Pancreas (tissue), 10 donors: Measurements from ENCODE around the gene LYST. TPM values are rescaled to one million over a fixed set of nuclear protein-coding genes. Genes with fewer than 3 reads are reported as not detected.

ENCODE experiments used
- ATAC-seq, 4 donors: fragments of 200-7000 bp; cut with Tn5 transposase; one replicate each; pipeline versions ENCODE4 v1.8.0 to v1.9.1; 2020; ENCODE audit warnings: mild to moderate bottlenecking in 4 of 4, moderate library complexity in 4 of 4
- DNase-seq, 6 donors: peaks; one replicate each; pipeline ENCODE4 v3.0.0-alpha.2; 2020
- FAIRE-seq: peaks from 2 replicates; lab custom pipeline; 2012; peaks lifted over from hg19 to GRCh38; lab: Jason Lieb, UNC
- H3K27ac ChIP-seq, 4 donors: fragments of 200-600 bp; sonication (generic); 1 replicate in 3 of 4; 2 replicates in 1 of 4; pipeline versions ENCODE4 v1.5.0 to v1.8.0; 2020
- H3K27me3 ChIP-seq, 4 donors: fragments of 200-600 bp; one replicate each; pipeline ENCODE4 v1.8.0; 2021
- H3K36me3 ChIP-seq, 3 donors: fragments of 200-600 bp; sonication (generic) in 1 of 3; one replicate each; pipeline versions ENCODE4 v1.5.0 to v1.8.0; 2020 to 2021
- H3K4me1 ChIP-seq, 3 donors: fragments of 200-600 bp; one replicate each; pipeline ENCODE4 v1.8.0; 2021
- H3K4me3 ChIP-seq, 4 donors: fragments of 200-600 bp; sonication (generic) in 2 of 4; one replicate each; pipeline versions ENCODE4 v1.5.0 to v1.8.0; 2020 to 2021
- H3K9me3 ChIP-seq, 4 donors: fragments of 200-600 bp; one replicate each; pipeline ENCODE4 v1.8.0; 2021
- WGBS, 2 donors: extraction: QIAGEN DNeasy Blood & Tissue Kit; methylation state at CpG; one replicate each; pipeline ENCODE4 v1.1.7; 2013; 5-methylcytosine and 5-hydroxymethylcytosine counted together
- intact Hi-C, 3 donors: fragments of 100-400 bp; cut with DNase I; formaldehyde crosslinking; loops; one replicate each; pipeline versions ENCODE4 v1.11.1 to v1.14.2; 2022
- polyA plus RNA-seq, 2 donors: library from polyadenylated mRNA; stranded (reverse); fragments of 200-250 nt; gene quantifications; one replicate each; pipeline ENCODE4 v1.2.3, GENCODE V29; 2013
- total RNA-seq, 6 donors: library from RNA; stranded (reverse); fragmentation: NEBNext Ultra II Directional in 4 of 6; extraction: Animal tissue kit (Norgen Biotek cat#: 25700) in 4 of 6; gene quantifications; one replicate each; pipeline versions ENCODE4 v1.2.1 to v1.2.4, GENCODE V29; 2021 to 2023
- TF ChIP-seq, protein P1 (sequence below), 4 donors: fragments of 200-600 bp; sonication (generic) in 3 of 4; IDR thresholded peaks; one replicate each; pipeline versions ENCODE4 v1.5.0 to v1.8.0; 2021; ENCODE audit warnings: antibody characterized with exemption in 4 of 4
- donor health status: healthy with polysubstance abuse.
- donor health status: DM: no; HTN: no; CAD: no; lungs with moderate emphysema.
- donor health status: DM: no; HTN: no; CAD: no.
- donor health status: control.
- donor health status: control.
- donor health status: Bipolar disorder and iron deficiency.
- donor health status: DM: yes; HTN: yes; CAD: no.
- donor health status: DM: no; HTN: no; CAD: no.
- donor health status: DM: no; HTN: no; CAD: no.
- donor health status: DM: yes; HTN: yes; CAD: no.

The LYST gene
- total and polyA plus RNA-seq, 8 donors = 4.3 to 13.7 (median 8.9) TPM

DNA sequence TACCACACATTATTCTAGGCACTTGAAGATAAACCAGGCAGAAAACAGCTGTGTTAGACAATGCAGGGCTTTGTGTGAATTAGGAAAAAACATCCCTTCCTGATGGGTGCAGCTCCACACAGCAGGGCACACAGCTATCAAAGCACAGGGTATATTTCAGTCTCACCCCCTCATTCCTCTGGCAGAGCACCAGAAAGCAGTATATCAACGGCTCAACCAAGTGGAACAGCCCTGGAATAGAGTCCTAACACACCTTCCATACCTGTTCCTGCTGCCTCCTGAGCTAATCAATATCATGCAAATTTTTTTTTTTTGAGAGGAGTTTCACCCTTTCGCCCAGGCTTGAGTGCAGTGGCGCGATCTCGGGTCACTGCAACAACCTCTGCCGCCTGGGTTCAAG lies 32.1 kb downstream of the LYST start:
- peak overlapping the region in 1 of 4 donors; percentile 25 for H3K4me3 ChIP-seq
- H3K36me3 ChIP-seq = no peaks in the 10 kb centered on the region
- H3K4me1 ChIP-seq = peaks cover 0 to 10% (median 0%) of the 10 kb centered on the region in 3 donors
- DNase-seq (peak in 1 of 6 donors; percentile 9), ATAC-seq (peak; percentile 57 to 76 (median 68)), FAIRE-seq (no peak)
- TF ChIP-seq, protein P1, sequence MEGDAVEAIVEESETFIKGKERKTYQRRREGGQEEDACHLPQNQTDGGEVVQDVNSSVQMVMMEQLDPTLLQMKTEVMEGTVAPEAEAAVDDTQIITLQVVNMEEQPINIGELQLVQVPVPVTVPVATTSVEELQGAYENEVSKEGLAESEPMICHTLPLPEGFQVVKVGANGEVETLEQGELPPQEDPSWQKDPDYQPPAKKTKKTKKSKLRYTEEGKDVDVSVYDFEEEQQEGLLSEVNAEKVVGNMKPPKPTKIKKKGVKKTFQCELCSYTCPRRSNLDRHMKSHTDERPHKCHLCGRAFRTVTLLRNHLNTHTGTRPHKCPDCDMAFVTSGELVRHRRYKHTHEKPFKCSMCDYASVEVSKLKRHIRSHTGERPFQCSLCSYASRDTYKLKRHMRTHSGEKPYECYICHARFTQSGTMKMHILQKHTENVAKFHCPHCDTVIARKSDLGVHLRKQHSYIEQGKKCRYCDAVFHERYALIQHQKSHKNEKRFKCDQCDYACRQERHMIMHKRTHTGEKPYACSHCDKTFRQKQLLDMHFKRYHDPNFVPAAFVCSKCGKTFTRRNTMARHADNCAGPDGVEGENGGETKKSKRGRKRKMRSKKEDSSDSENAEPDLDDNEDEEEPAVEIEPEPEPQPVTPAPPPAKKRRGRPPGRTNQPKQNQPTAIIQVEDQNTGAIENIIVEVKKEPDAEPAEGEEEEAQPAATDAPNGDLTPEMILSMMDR (IDR thresholded peaks at IDR 0.05) = no peak
- intact Hi-C loops = no loop called here
- H3K27me3 ChIP-seq = no peaks in the 10 kb centered on the region
- H3K9me3 ChIP-seq = no peaks in the 10 kb centered on the region
- 49 to 58% methylated on average over 6 of the region's 6 CpGs for WGBS, 2 donors
- no peak overlapping the region for H3K27ac ChIP-seq

DNA sequence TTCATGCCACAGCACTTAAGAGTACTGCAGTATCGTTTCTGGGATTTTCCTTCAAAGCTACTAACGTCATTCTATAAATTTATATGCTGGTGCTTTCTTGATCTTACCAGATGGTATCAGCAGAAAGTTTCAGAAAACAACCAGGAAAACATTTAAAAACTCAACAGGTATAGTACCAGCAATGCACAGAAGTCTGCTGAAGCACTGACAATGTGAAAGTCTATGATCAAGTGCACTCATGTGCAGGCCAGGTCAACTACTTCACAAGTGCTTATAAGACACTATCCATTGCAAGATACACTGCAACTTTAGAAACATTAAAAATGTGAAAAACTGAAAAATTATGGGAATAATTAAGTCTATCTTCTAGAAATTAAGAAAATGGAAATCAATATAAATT lies 34.7 kb downstream of the LYST start:
- no peak for ATAC-seq
- Histone ChIP-seq H3K27me3 (no peaks in the 10 kb centered on the region), H3K27ac (no peak overlapping the region), H3K36me3 (no peaks in the 10 kb centered on the region), H3K4me3 (no peak overlapping the region), H3K4me1 (peaks cover 0 to 10% (median 0%) of the 10 kb centered on the region in 3 donors), H3K9me3 (no peaks in the 10 kb centered on the region)
- intact Hi-C loops = no loop called here
- WGBS, 2 donors = 94 to 99% methylated on average over 2 of the region's 2 CpGs
- no peak for DNase-seq
- TF ChIP-seq, protein P1 (IDR thresholded peaks at IDR 0.05) = no peak
- FAIRE-seq = no peak

DNA sequence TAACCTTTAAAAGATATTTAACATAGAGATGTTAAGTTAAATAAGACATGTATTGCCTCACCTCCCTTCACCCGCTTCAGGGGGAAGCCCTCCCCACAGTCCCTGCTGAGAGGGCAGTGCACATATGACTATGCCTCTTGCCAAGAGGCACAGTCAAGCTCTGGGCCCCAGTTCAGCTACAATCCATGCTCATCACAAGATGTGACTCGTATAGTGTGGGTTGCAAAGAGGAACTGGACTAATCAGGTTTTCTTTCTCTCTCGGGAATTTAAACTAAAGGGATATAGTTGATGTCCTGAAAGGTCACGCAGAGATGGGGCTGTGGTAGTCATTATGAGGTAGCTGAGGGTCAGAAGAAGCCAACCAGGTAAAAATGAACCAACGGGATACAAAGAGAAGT lies 35.6 kb downstream of the LYST start:
- DNase-seq (no peak), ATAC-seq (peak in 2 of 4 donors; percentile 37 to 46), FAIRE-seq (no peak)
- no peak overlapping the region for H3K4me3 ChIP-seq
- TF ChIP-seq, protein P1 (IDR thresholded peaks at IDR 0.05) = no peak
- intact Hi-C loops = no loop called here
- H3K9me3 ChIP-seq = no peaks in the 10 kb centered on the region
- peaks cover 0 to 15% (median 0%) of the 10 kb centered on the region in 3 donors for H3K4me1 ChIP-seq
- H3K27ac ChIP-seq = no peak overlapping the region
- H3K27me3 ChIP-seq = no peaks in the 10 kb centered on the region
- 86 to 91% methylated on average over 5 of the region's 5 CpGs for WGBS, 2 donors
- no peaks in the 10 kb centered on the region for H3K36me3 ChIP-seq

DNA sequence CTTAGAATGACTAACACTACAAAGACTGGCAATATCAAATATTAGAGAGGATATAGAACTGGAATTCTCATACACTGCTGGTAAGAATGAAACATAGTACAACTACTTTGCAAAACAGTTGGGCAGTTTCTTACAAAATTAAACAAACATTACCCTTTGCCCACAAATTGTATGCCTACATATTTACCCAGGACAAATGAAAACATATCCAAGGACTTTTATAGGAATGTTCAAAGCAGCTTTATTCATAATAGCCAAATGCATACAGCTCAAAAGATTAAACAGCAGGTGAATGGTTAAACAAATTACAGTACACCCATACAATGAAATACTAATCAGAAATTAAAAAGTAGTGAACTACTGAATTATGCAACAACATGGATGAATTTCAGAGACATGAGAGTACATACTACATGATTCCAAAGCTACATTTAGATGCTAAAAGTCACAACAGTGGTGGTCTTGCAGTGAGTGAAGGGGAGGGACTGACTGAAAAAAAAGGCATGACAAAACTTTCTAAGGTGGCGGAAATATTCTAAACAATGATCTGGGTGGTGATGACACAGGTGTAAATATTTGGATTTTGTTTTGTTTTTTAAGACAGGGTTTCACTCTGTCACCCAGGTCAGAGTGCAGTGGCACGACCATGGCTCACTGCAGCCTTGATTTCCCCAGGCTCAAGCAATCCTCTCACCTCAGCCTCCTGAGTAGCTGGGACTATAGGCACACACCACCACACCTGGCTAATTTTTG lies 40.4 kb downstream of the LYST start:
- peaks cover 0 to 9% (median 0%) of the 10 kb centered on the region in 3 donors for H3K4me1 ChIP-seq
- no peak for FAIRE-seq
- TF ChIP-seq, protein P1 (IDR thresholded peaks at IDR 0.05) = no peak
- H3K27ac ChIP-seq = no peak overlapping the region
- intact Hi-C loops = no loop called here
- no peaks in the 10 kb centered on the region for H3K9me3 ChIP-seq
- no peaks in the 10 kb centered on the region for H3K36me3 ChIP-seq
- no peaks in the 10 kb centered on the region for H3K27me3 ChIP-seq
- ATAC-seq = peak in 2 of 4 donors; percentile 27 to 49
- WGBS, 2 donors = 88 to 89% methylated on average over 2 of the region's 2 CpGs
- no peak for DNase-seq
- no peak overlapping the region for H3K4me3 ChIP-seq

DNA sequence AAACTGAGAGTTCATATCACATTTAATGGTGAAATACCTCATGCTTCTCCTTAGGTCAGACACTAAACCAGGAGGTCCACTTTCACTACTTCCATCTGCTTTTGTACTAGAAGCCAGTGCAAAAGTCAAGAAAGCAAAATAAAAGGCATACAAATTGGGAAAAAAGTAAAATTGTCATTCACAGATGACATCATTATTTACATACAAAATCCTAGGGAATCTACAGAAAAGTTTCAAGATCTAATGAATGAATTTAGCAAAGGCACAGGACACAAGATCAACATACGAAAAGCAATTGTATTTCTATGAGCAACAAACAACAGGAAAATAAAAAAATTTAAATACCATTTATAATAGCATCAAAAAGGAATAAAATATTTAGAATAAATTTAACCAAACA lies 41.5 kb downstream of the LYST start:
- no peaks in the 10 kb centered on the region for H3K36me3 ChIP-seq
- intact Hi-C loops = no loop called here
- WGBS, 2 donors = 100% methylated on average over 1 of the region's 1 CpG
- DNase-seq (no peak), FAIRE-seq (no peak), ATAC-seq (no peak)
- H3K9me3 ChIP-seq = no peaks in the 10 kb centered on the region
- peaks cover 0 to 9% (median 0%) of the 10 kb centered on the region in 3 donors for H3K4me1 ChIP-seq
- H3K4me3 ChIP-seq = no peak overlapping the region
- no peaks in the 10 kb centered on the region for H3K27me3 ChIP-seq
- TF ChIP-seq, protein P1 (IDR thresholded peaks at IDR 0.05) = no peak
- H3K27ac ChIP-seq = no peak overlapping the region
